Lung (tissue), 16 donors: ENCODE data around the gene PHLPP2. TPM values are rescaled to one million over a fixed set of nuclear protein-coding genes. Genes with fewer than 3 reads are reported as not detected.

Experiments
- ATAC-seq: fragments of 200-7000 bp; cut with Tn5 transposase; one replicate; pipeline ENCODE4 v1.9.1; 2020; ENCODE audit warnings: moderate number of reproducible peaks; ENCODE audit not compliant: insufficient read depth, low FRiP score
- DNase-seq, 3 donors: peaks; one replicate each; pipeline ENCODE4 v3.0.0-alpha.2; 2013 to 2017
- H3K27ac ChIP-seq, 2 donors: one replicate each; pipeline ENCODE4 v1.5.1; 2013; ENCODE audit warnings: mild to moderate bottlenecking in 2 of 2, moderate library complexity in 2 of 2, control low read depth in 1 of 2, inconsistent platforms in 1 of 2, low read depth in 1 of 2, low read length in 1 of 2
- H3K27me3 ChIP-seq, 3 donors: one replicate each; pipeline ENCODE4 v1.5.1; 2013; ENCODE audit warnings: low read length in 2 of 3; ENCODE audit not compliant: control insufficient read depth in 3 of 3, insufficient read depth in 3 of 3
- H3K36me3 ChIP-seq, 4 donors: one replicate each; pipeline ENCODE4 v1.5.1; 2013; ENCODE audit warnings: low read length in 4 of 4, mild to moderate bottlenecking in 1 of 4, moderate library complexity in 1 of 4; ENCODE audit not compliant: control insufficient read depth in 4 of 4, insufficient read depth in 4 of 4
- H3K4me1 ChIP-seq, 5 donors: one replicate each; pipeline ENCODE4 v1.5.1; 2013; ENCODE audit warnings: low read length in 5 of 5, mild to moderate bottlenecking in 2 of 5, moderate library complexity in 1 of 5; ENCODE audit not compliant: control insufficient read depth in 5 of 5, insufficient read depth in 5 of 5
- H3K4me3 ChIP-seq: one replicate; pipeline ENCODE4 v1.5.1; 2013; ENCODE audit warnings: mild to moderate bottlenecking, control low read depth, moderate library complexity
- H3K9ac ChIP-seq, 2 donors: one replicate each; pipeline ENCODE4 v1.5.1; 2013; ENCODE audit warnings: low read length in 2 of 2, control low read depth in 1 of 2; ENCODE audit not compliant: insufficient read depth in 1 of 2
- H3K9me3 ChIP-seq, 4 donors: one replicate each; pipeline ENCODE4 v1.5.1; 2013; ENCODE audit warnings: low read length in 3 of 4, mild to moderate bottlenecking in 1 of 4, moderate library complexity in 1 of 4; ENCODE audit not compliant: control insufficient read depth in 4 of 4, insufficient read depth in 3 of 4
- WGBS, 2 donors: extraction: QIAGEN DNeasy Blood & Tissue Kit; methylation state at CpG; one replicate each; pipeline ENCODE4 v1.1.7; 2013; 5-methylcytosine and 5-hydroxymethylcytosine counted together
- long read RNA-seq, 5 donors: transcript quantifications; one replicate each; lab custom pipeline, GENCODE V29; 2026
- polyA plus RNA-seq, 2 donors: library from polyadenylated mRNA; stranded (reverse); fragments of 200-250 nt; gene quantifications; one replicate each; pipeline ENCODE4 v1.2.1, GENCODE V29; 2013
- total RNA-seq, 2 donors: library from RNA; depleted of rRNA in 1 of 2; stranded (reverse); fragments of >200 nt in 1 of 2; gene quantifications; one replicate each; pipeline ENCODE4 v1.2.1, GENCODE V29; 2014 to 2021
- TF ChIP-seq, protein P1 (sequence below): IDR thresholded peaks from 2 replicates; pipeline ENCODE4 v1.5.1; 2012; ENCODE audit warnings: mild to moderate bottlenecking; ENCODE audit errors: control extremely low read depth, extremely low read depth
- donor health status: control.
- donor health status: control.
- donor health status: Bipolar disorder and iron deficiency.
- donor health status: healthy.
- donor health status: DM: yes; HTN: yes; CAD: no.

Gene PHLPP2
- total RNA-seq: 1 to 10 TPM; 5.3 to 6.5 TPM
- 1 to 10 TPM; 1.3 to 1.8 TPM for polyA plus RNA-seq
- long read RNA-seq, donor 1: 0 reads
- long read RNA-seq, donor 2: 0 reads
- long read RNA-seq, donor 3: 0 reads
- long read RNA-seq, donor 4: 0 reads
- long read RNA-seq, donor 5: 0 reads

- no peak for DNase-seq
- peak within 1 kb of the TSS in 1 of 2 donors; percentile 26 for H3K9ac ChIP-seq
- 25 to 29% methylated on average over 10 of the region's 10 CpGs for WGBS, 2 donors
- H3K4me3 ChIP-seq: peak within 1 kb of the TSS; percentile 94
- no peaks in the 10 kb centered on the region for H3K36me3 ChIP-seq
- no peaks in the 10 kb centered on the region for H3K27me3 ChIP-seq
- peak within 1 kb of the TSS; percentile 76 to 94 for H3K27ac ChIP-seq
- TF ChIP-seq, protein P1, sequence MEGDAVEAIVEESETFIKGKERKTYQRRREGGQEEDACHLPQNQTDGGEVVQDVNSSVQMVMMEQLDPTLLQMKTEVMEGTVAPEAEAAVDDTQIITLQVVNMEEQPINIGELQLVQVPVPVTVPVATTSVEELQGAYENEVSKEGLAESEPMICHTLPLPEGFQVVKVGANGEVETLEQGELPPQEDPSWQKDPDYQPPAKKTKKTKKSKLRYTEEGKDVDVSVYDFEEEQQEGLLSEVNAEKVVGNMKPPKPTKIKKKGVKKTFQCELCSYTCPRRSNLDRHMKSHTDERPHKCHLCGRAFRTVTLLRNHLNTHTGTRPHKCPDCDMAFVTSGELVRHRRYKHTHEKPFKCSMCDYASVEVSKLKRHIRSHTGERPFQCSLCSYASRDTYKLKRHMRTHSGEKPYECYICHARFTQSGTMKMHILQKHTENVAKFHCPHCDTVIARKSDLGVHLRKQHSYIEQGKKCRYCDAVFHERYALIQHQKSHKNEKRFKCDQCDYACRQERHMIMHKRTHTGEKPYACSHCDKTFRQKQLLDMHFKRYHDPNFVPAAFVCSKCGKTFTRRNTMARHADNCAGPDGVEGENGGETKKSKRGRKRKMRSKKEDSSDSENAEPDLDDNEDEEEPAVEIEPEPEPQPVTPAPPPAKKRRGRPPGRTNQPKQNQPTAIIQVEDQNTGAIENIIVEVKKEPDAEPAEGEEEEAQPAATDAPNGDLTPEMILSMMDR: no peak
- ATAC-seq: no peak
- H3K9me3 ChIP-seq: no peaks in the 10 kb centered on the region
- H3K4me1 ChIP-seq: peaks cover 2 to 9% (median 3%) of the 10 kb centered on the region in 5 donors
These were observed at the start of gene PHLPP2 for GRCh38 chr16:71724320-71724751. Gene PHLPP2, minus strand, starts transcription at chr16:71724701. Its CDS starts 9,906 bp downstream, at chr16:71714795.

DNA sequence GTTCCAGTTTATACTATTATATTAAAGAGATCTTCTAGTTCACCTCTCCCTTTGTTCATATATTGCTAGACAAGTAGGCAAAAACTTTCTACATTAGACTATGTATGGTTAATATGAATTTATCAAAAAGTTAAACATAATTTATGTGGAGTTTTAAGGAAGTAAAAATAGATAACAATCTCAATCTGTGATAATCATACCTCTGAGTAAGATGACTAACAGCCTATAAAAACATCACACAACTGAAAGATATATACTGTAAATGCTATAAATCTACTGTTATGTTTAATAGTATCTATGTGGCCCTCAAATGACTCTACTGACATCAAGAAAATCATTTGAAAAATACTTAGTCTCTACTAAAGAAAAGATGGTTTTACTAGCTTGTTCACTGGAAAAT, 47.1 kb upstream of the PHLPP2 start:
- H3K36me3 ChIP-seq: peaks cover 12 to 44% (median 25%) of the 10 kb centered on the region in 4 donors
- no peak overlapping the region for H3K9ac ChIP-seq
- H3K4me3 ChIP-seq: no peak overlapping the region
- no peak for DNase-seq
- no peaks in the 10 kb centered on the region for H3K27me3 ChIP-seq
- no peak for ATAC-seq
- no peaks in the 10 kb centered on the region for H3K4me1 ChIP-seq
- no peak overlapping the region for H3K27ac ChIP-seq
- H3K9me3 ChIP-seq: no peaks in the 10 kb centered on the region
- TF ChIP-seq, protein P1: no peak

- no peak overlapping the region for H3K27ac ChIP-seq
- ATAC-seq (no peak), DNase-seq (peak in 1 of 3 donors; percentile 16)
- no peak overlapping the region for H3K4me3 ChIP-seq
- H3K27me3 ChIP-seq: no peaks in the 10 kb centered on the region
- peaks cover 12 to 50% (median 26%) of the 10 kb centered on the region in 4 donors for H3K36me3 ChIP-seq
- TF ChIP-seq, protein P1: no peak
- H3K9me3 ChIP-seq: no peaks in the 10 kb centered on the region
- WGBS, 2 donors: 97 to 100% methylated on average over 1 of the region's 1 CpG
- H3K4me1 ChIP-seq: no peaks in the 10 kb centered on the region
- no peak overlapping the region for H3K9ac ChIP-seq
These were observed 44.7 kb upstream of the PHLPP2 start for GRCh38 chr16:71769222-71769621.
